ENCODE data around the gene XIRP2.
A peak's percentile ranks its signal among the peaks of the same experiment; 100 is the strongest.

The XIRP2 gene, protein sequence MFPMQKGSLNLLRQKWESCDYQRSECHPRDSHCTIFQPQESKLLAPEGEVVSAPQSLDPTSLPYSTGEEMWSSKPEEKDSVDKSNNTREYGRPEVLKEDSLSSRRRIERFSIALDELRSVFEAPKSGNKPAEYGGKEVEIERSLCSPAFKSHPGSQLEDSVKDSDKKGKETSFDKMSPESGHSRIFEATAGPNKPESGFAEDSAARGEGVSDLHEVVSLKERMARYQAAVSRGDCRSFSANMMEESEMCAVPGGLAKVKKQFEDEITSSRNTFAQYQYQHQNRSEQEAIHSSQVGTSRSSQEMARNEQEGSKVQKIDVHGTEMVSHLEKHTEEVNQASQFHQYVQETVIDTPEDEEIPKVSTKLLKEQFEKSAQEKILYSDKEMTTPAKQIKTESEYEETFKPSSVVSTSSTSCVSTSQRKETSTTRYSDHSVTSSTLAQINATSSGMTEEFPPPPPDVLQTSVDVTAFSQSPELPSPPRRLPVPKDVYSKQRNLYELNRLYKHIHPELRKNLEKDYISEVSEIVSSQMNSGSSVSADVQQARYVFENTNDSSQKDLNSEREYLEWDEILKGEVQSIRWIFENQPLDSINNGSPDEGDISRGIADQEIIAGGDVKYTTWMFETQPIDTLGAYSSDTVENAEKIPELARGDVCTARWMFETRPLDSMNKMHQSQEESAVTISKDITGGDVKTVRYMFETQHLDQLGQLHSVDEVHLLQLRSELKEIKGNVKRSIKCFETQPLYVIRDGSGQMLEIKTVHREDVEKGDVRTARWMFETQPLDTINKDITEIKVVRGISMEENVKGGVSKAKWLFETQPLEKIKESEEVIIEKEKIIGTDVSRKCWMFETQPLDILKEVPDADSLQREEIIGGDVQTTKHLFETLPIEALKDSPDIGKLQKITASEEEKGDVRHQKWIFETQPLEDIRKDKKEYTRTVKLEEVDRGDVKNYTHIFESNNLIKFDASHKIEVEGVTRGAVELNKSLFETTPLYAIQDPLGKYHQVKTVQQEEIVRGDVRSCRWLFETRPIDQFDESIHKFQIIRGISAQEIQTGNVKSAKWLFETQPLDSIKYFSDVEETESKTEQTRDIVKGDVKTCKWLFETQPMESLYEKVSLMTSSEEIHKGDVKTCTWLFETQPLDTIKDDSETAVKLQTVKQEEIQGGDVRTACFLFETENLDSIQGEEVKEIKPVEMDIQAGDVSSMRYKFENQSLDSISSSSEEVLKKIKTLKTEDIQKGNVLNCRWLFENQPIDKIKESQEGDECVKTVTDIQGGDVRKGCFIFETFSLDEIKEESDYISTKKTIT (N-terminal part only)

DNA sequence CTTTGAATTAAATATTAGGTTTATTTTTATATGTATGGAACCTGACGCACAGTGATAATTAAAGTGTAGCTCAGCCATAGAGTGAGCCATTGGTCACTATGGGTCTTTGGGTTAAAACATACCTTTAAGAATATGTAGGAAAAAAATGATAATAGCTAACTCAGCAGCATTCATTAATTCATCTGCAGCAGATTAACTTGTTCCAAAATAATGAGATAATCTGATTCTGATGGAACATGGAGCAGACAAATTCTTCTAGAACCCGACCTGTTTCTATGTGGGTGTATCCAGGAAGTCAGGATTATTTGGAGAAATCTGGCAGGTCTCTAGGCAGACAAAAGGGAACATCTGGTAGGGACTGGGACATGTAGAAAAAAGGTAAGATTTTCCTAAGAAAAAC lies at the start of gene XIRP2:
TSS of gene XIRP2 (plus strand) at position 301 of the 400 bp plus-strand sequence. CDS start 15,003 bp downstream, outside the sequence.
- DNase-seq (ENCODE audit: low read depth), result no peak

GRCh38 chr2:166841152-166841551 lies 47.1 kb upstream of the XIRP2 start:
- no peak for DNase-seq (ENCODE audit: low read depth)

DNA sequence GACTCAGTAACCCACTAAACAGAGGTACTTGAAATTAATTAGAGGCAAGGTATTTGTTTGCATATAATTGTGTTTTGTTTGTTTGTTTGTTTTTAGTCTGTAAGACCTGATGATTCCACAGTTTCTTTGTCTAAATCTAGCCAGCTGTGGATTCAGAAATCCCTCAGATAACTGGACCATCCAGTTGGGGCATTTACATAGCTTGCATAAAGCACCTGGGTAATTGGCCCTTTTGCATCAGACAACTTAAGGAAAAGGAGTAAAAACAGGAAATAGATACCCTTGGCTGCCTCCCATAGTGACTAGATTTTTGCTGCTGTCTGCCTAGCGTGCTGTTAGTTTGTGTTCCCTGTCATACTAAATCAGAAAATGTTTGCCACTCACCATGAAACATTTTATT lies 46.6 kb upstream of the XIRP2 start:
- no peak for DNase-seq (ENCODE audit: low read depth)

- no peak for DNase-seq (ENCODE audit: low read depth)
These were observed 44.2 kb upstream of the XIRP2 start for GRCh38 chr2:166844111-166844510.

GRCh38 chr2:166862468-166863132 lies 25.7 kb upstream of the XIRP2 start:
- no peak for DNase-seq (ENCODE audit: low read depth)

GRCh38 chr2:166867874-166868514 lies 20.3 kb upstream of the XIRP2 start:
- DNase-seq (ENCODE audit: low read depth), result no peak

- no peak for DNase-seq (ENCODE audit: low read depth)
These were observed 17.9 kb upstream of the XIRP2 start for GRCh38 chr2:166870346-166870745.

- peak; percentile 54 for DNase-seq (ENCODE audit: low read depth)
These were observed 7.1 kb upstream of the XIRP2 start for GRCh38 chr2:166881177-166881576.

GRCh38 chr2:166882851-166883250 lies 5.4 kb upstream of the XIRP2 start:
- peak; percentile 12 for DNase-seq (ENCODE audit: low read depth)

DNA sequence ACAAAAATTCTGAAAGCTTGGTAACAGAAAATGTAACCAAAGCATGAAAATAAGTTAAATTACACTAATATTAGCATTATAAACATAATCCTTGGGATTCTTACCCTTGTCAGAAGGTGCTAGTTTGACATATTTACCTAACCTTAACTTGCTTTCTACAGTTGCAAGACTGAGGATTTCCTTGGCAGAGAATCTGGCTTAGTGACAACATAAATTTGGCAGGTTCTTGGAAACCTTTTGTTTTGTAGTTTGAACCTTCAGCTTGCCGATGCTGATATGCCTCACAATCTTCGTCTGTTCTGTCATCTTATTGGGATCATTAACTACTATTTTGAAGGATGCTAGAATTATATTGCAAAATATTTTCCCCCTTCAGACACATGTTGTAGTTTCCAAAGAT lies 3.4 kb downstream of the XIRP2 start:
- no peak for DNase-seq (ENCODE audit: low read depth)

DNA sequence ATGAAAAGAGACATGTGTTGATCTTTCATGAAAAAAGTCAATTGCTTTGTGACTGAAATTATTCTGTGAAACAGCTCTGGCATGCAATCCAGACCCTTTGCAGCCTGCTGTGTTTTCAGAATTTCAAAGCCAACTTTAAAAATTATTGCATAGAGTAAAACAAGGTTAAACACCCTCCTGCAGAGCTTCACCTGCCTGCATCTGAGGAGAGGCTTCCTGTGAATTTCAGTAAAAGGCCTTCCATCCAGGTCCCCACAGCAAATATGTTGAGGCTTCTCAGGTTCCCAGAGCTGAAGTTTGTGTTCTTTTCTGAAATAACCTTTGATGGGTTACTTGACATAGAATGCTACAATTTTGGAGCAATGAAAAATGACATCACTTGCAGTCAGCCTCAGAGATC lies 4.1 kb downstream of the XIRP2 start:
- DNase-seq (ENCODE audit: low read depth), result no peak

DNA sequence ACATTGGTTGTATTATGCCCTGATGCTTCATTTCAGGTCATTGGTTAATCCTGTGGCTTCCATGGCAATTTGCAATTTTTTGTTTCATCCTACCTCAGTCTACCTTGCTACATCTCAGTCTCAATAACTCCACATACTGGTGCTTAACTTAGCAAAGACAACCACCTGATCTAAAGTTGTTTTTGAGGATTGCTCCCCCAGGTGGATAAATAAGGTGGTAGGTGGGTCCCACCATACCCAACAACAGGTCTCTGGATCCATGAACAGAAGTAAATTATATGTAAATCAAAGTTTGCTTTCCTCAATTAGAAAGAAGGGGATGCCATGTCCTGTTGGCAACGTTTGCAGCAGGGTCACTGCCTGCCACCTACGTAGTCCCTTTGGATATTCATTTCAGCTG lies 7.0 kb downstream of the XIRP2 start:
- no peak for DNase-seq (ENCODE audit: low read depth)

- DNase-seq (ENCODE audit: low read depth), result no peak
These were observed 9.4 kb downstream of the XIRP2 start for GRCh38 chr2:166897666-166898065.

- no peak for DNase-seq (ENCODE audit: low read depth)
These were observed 11.4 kb downstream of the XIRP2 start for GRCh38 chr2:166899676-166900075.

GRCh38 chr2:166900700-166901099 lies 12.4 kb downstream of the XIRP2 start:
- peak; percentile 20 for DNase-seq (ENCODE audit: low read depth)

- no peak for DNase-seq (ENCODE audit: low read depth)
These were observed 13.1 kb downstream of the XIRP2 start for GRCh38 chr2:166901336-166901735.

GRCh38 chr2:166916987-166917386 lies 28.7 kb downstream of the XIRP2 start:
- DNase-seq (ENCODE audit: low read depth), result no peak

- no peak for DNase-seq (ENCODE audit: low read depth)
These were observed 29.1 kb downstream of the XIRP2 start for GRCh38 chr2:166917415-166917814.

- DNase-seq (ENCODE audit: low read depth), result no peak
These were observed 33.1 kb downstream of the XIRP2 start for GRCh38 chr2:166921261-166921896.

DNA sequence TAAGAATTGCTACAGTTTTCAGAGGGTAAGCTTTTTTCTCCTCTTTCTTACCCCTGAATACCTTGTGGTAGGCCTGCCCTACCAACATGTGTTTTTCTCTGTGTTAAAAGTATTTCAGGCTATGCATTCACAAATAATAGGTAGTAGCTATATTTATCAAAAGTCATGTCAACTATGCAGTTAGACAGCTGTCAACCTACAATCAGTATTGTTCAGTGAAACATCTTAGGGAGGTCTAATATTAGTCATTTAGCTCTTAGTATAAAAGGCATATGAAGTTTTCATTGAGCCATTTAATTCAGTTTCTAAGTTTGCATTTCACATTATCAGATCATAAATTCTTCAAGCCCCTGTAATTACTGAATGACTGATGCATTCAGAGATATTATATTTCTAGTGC lies 36.7 kb downstream of the XIRP2 start:
- no peak for DNase-seq (ENCODE audit: low read depth)

- no peak for DNase-seq (ENCODE audit: low read depth)
These were observed 38.4 kb downstream of the XIRP2 start for GRCh38 chr2:166926657-166927056.
